ENCODE data around the gene BUD23.
"Not testable (repeated sequence)": the region's sequence is repeated elsewhere in the genome, so short reads cannot be mapped to it uniquely, and the experiment has no call there.

BUD23 gene

DNA sequence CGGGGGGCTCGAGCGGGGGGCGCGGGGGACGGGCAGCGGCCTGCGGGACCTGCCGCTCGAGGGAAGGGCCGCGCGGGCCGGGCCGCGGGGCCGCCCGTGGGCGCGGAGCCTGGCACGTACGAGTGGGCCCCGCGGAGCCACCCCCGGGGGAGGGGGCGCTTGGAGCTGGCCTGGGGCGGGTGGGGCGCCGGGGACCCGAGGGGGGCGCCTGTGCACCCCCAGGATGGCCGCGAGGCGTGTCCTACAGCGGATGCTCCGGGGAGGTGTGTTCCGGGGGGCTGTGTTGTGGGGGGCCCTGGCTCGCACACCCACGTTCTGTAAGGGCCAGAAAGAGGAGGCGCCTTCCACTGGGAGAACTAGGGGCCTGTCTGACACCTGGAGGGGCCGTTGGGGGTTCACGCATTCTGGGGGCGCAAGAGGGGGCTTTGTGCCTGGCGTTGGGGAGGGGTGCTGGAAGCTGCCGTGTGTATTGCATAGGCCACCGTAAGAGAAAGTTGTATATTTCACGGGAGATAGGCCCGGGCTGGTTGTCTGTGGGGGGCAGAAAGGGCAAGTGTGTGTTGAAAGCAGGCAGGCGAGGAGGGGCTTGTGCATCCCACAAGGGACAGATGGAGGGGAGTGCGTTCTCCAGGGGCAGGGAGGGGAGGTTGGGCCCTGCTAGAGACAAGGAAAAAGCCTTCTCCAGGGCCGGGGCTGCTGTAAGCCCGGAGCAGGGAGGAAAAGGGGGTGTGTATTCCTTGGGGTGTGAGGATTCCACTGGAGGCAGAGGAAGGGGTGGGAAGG, 15.1 kb upstream of the BUD23 start:
- DNase-seq (ENCODE audit: low read depth in 2 of 2, low spot score in 1 of 2), result no peak

DNA sequence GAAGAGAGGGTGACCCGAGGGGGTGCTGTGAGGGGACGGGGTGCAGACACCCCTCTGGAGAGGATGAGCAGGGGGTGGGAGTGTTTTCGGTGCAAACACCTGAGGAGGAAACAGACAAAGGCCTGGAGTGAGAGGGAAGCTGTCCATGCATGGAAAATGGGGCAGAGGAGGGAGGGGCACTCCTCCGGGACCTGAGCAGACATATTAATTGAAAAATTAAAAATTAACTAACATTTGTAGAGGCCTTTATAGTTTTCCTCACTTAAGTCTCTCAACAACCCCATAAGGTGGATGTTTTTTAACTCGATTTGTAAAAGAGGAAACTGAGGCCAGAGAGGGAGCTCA, 14.5 kb upstream of the BUD23 start:
- no peak for DNase-seq (ENCODE audit: low read depth in 2 of 2, low spot score in 1 of 2)

DNA sequence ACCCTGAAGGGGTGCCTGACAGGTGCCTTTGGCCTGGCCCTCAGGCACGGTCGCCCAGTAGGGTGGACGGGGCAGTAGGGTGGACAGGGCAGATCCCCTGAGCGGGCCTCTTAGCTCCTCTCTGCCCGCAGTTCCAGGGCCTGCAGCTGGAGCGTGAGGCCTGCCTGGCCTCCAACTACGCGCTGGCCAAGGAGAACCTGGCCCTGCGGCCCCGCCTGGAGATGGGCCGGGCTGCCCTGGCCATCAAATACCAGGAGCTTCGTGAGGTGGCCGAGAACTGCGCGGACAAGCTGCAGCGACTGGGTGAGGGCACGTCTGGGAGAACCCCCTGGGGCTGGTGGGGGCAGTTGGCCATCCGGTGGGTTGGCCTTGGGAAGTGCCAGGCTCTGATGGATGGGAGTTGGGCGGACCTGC, 14.1 kb upstream of the BUD23 start:
- DNase-seq (ENCODE audit: low read depth in 2 of 2, low spot score in 1 of 2), result no peak

DNA sequence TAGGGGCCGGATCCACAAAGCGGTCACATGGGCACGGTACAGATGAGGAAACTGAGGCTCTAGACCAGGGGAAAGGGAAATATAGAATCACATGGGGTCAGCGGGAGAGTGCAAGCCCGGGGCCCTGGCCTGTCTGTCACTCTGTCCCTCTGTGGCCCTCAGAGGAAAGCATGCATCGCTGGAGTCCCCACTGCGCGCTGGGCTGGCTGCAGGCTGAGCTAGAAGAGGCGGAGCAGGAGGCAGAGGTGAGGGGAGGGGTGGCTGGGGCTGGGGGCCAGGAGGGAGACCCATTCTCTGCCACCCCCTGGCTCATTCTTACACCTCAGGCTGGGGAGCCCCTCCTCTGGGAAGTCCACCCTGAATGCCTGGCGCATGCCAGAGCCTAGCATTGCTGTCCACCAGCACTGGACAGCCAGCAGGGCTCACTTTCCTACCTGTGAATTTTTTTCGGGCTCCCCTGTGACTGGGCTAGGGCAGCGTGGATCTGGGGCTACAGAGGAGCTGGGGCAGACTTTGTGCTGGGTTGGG, 13.5 kb upstream of the BUD23 start:
- no peak for DNase-seq (ENCODE audit: low read depth in 2 of 2, low spot score in 1 of 2)

DNA sequence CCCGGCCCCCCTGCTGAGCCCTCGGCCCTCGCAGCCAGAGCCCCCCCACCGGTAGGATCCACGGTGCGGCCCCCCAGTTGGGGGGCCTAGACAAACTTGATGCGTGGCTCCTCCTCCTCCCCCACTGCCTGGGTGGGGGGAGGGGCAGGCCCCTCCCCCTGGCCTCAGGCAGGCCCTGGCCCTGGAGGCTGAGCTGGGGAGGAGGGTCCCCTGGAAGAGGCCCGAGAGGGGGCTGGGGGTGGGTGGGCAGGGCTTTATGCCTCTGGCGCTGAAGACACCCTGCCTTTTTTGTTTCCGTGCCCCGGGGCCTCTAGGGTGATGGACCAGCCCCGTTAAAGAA, 12.1 kb upstream of the BUD23 start:
- DNase-seq (ENCODE audit: low read depth in 2 of 2, low spot score in 1 of 2), result no peak

DNA sequence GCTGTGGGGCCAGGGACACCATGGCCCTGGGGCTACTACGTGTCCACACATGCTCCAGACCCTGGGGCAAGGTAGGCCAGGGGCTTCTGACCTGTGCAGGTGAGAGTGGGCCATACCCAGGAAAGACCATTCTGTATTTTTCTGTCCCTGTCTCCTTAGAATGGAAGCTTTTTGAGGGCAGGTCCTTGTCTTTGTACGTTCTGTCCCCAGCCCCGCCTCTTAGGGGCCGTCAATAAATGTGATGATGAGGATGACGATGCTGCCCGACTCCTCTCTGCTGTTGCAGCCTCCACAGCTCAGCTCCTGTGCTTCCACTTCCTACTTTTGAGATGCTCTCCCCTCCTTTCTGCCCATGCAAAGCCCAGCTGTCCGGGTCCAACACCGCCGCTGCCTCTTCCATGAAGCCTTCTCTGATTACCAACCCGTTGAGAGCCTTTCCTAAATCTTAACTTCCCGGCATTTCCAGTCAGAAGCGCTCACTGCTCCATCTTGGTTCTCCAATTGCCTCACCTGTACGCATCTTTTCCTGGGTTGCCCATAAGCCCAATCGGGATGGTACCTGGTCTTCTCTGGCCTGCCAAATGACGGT, 11.4 kb upstream of the BUD23 start:
- no peak for DNase-seq (ENCODE audit: low read depth in 2 of 2, low spot score in 1 of 2)

DNA sequence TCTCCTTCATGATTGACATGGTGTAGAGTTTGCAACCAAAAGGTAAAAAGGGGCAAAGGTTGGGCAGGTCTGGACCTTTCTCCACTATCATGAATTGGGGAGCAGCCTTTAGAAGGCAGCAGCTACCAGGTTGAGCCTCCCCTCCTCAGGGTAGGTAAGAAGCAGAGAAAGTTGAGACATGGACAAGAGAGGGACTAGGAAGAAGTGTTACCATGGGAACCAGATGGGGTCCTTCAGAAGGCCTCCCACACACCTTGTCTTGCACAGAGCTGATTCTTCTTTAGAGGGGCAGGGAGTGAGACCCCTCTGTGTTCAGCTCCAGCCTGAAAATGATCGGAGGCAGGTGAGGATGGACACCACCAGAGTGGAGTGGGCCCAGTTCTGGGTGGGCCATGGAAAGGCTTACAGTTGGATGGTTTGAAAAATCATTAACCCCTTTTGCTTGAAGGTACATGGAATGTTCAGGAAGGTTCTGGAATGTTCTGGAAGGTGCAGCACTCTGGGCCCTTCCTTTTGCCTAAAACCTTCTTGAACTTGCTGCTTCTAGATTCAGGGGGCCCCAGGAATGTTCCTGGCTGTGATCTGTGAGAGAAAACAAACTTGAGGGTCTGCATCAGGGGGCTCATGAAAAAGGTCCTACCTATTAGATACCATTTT, 8.8 kb upstream of the BUD23 start:
- DNase-seq (ENCODE audit: low read depth in 2 of 2, low spot score in 1 of 2), result no peak

DNA sequence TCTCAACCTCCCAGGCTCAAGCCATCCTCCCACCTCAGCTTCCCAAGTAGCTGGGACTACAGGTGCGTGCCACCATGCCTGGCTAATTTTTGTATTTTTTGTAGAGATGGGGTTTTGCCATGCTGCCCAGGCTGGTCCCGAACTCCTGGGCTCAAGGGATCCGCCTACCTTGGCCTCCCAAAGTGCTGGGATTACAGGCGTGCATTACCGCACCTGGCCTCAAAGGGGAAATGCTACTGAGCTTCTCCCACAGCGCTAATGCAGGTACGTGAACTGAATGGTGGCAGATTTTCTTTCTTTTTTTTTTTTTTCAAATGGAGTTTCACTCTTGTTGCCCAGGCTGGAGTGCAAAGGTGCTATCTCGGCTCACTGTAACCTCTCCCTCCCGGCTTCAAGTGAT, 7.3 kb upstream of the BUD23 start:
- DNase-seq (ENCODE audit: low read depth in 2 of 2, low spot score in 1 of 2), result not testable (repeated sequence)

DNA sequence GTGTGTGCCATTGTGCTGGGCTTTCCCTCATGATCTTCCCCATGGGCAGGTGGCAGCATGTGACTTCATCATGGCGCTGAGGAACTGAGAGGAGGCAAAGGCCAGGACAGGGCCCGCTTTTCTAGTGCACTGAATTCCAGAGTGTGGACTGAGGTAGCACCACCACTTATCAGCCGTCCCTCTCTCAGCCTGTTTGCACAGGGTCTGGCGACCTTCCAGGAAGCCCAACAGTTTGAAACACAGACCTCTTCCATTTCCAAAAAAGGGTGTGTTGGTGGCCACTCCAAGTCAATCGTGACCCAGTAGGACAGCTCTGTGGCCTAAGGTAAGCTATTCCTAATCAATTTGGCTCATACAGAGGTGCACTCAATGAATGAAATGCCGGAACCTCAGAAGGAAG, 4.5 kb upstream of the BUD23 start:
- no peak for DNase-seq (ENCODE audit: low read depth in 2 of 2, low spot score in 1 of 2)

DNA sequence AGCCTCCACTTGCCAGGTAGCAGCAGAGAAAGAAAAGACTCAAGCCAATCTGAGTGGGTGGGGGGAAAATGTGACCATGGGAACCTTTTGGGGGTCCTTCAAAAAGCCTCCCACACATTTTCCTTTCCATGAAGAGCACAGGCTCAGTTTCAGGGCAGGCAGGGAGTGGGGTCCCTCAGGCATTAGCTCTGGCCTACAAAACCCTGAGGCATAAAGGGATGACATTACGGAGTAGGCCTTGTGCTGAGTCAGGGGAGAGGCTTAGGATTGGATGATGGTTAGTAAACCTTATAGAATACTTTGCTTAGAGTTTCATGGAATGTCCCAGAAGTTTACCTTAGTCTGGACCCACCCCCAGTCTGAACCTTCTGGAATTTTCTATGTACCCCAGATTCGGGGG, 3.7 kb upstream of the BUD23 start:
- DNase-seq (ENCODE audit: low read depth in 2 of 2, low spot score in 1 of 2), result no peak

DNA sequence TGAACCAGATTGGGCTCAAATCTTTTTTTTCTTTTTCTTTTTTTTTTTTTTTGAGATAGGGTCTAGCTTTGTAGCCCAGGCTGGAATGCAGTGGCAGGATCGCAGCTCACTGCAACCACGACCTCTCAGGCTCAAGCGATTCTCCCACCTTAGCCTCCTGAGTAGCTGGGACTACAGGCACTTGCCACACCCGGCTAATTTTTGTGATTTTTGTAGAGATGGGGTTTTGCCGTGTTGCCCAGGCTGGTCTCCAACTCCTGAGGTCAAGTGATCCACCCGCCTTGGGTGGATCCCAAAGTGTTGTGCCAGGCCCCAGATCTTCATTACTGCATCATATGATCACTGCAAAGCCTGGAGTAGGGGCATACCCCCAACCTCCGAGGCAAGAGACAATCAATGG, 2.9 kb upstream of the BUD23 start:
- no peak for DNase-seq (ENCODE audit: low read depth in 2 of 2, low spot score in 1 of 2)

DNA sequence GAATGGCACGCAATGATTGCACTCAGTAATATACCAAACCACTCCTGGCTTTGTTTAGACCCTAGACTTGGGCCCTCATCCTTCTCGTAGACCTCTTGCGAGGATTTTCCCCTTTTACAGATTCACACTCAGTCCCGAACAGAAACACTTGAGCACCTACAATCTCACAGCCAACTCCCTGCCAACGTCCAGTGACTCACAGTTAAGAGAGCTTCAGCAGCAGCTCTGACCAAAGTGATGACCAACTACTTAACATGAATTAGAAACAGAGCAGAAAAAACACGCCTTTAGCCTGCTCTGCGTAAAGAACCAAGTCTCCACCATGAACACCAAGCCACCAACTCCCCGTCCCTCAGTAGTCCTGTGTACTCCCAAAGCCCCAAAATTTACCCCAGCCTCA, 2.4 kb upstream of the BUD23 start:
- no peak for DNase-seq (ENCODE audit: low read depth in 2 of 2, low spot score in 1 of 2)

DNA sequence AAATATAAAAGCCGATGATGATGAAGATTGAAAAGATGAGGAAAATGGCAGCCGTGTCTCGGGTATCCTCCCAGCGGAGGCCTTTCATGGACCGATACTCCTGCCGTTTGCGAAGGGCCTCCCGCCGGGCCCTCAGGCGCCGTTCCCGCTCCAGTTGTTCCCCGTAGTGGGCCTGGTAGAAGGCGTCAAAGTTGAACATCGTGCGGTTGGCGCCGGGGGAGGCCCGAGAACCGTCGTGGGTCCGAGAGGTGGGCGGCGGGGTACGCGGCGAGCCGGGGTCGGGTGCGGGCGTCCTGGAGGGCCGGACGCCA, 697 bp upstream of the BUD23 start:
- no peak for DNase-seq (ENCODE audit: low read depth in 2 of 2, low spot score in 1 of 2)

DNA sequence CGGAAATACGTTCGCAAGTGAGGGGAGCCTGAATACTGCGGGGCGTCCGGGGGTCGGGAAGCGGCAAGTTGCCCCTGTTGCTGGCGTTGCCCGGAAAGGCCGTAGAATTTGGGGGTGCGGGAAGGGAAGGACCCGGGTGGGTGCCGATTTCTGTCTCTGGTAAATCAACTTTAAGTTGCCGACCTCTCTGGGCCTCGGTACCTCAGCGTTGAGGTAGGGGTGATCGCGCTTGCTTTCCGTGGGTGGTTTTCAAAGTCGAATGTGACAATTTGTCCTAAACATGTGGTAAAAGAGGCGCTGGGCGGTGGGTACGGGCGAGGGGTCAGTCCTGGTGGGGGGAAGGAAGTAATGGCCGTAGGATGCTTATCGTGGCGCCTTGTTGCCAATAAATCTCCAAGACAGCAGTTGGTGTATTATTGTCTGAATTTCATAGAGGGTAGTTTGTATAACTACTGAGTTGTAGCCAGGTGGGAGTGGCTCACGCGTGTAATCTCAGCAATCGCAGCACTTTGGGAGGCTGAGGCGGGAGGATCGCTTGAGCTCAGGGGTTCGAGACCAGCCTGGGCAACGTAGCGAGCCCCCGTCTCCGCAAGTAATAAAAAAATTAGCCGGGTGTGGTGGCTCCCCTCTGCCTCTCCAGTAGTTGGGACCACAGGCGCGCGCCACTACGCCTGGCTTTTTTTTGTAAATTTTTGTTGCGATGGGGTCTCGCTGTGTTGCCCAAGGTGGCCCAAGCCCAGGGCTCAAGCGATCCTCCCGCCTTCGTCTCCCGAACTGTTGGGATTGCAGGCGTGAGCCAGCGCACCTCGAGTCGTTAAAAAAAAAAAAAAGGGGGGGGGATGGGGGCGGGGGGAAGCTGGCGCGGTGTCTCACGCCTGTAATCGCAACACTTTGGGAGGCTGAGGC, 644 bp downstream of the BUD23 start:
- DNase-seq (ENCODE audit: low read depth in 2 of 2, low spot score in 1 of 2), result no peak

DNA sequence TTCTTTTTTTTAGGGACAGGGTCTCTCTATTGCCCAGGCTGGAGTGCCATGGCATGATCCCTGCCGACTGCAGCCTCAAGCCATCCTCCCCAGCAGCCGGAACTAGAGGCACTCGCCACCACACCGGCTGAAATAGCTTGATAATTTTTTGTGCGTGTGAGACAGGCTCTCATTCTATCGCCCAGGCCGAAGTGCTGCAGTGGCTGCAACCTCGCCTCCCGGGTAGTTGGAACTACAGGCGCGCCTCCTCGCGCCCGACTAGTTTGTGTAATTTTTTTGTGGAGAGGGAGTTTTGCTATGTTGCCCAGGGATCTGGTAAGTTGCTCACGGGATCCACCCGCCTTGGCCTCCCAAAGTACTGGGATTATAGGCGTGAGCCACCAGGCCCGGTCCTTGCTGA, 1.9 kb downstream of the BUD23 start:
- DNase-seq (ENCODE audit: low read depth in 2 of 2, low spot score in 1 of 2), result no peak

DNA sequence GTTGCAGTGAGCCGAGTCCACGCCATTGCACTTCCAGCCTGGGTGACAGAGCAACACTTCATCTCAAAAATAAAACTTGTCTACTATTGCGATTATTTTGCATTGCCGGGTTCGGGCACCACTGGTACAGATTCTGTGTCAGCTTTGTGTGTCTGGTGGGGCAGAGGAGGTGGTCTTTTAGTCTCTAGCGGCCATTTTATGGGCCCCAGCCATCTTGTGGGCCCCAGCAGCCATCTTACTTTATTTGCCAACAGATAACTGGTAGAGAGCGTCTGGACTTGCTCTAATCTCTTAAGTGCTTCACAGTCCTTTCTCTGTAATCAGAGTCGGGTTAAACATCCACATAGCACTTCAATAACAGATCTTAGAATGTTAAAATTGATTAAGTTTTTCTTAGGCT, 4.9 kb downstream of the BUD23 start:
- no peak for DNase-seq (ENCODE audit: low read depth in 2 of 2, low spot score in 1 of 2)

DNA sequence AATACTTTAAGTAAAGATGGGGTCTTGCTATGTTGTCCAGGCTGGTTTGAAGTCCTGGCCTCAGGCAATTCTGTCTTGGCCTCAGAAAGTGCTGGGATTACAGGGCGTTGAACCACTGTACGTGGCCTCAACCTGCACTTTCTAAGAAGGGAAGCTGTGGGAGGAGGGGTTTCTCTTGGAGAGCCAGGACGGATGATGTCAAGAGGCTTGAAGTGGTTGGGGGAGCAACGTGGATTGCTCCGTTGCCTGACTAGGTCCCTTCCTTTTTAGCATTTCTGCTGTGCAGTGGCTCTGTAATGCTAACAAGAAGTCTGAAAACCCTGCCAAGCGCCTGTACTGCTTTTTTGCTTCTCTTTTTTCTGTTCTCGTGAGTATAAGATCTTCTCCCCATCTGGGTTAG, 7.2 kb downstream of the BUD23 start:
- no peak for DNase-seq (ENCODE audit: low read depth in 2 of 2, low spot score in 1 of 2)

DNA sequence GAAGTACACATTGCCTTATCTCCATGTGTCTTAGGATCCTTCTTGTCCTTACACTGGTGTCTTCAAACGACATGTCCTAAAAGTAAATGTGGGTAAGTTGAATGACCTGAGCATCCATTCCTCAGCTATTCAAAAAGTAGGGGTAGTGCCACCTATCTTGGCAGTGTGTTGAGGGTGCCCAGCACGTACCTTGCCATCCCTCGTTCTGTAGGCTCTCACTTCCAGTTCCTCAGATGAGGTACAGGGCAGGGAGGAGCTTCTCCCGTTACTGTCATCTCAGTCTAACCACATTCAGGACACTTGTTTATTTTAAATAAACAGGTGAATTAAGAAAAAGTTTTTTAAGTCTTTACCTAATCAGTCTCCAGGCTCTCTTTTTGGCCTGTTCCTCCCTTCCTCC, 13.0 kb downstream of the BUD23 start:
- DNase-seq (ENCODE audit: low read depth in 2 of 2, low spot score in 1 of 2), result no peak

DNA sequence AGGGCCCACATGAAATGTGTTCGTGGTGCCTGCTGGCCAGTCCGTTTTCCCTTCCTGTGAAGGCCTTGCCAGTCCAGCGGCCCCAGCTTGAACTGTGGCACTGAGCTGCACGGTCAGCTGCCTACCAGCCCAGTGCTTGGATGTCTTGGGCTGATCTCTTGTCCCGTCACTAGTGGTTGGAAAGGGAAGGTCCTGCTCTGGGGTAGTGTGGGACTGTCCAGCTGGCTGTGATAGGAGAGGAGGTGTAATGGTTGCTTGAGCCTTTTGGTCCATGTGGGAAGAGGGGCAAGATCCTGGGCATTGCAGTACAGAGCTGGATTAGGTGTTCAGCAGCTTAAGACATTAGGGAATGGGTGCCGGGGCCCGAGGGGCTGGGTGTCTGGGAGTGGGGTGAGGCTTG, 15.0 kb downstream of the BUD23 start:
- no peak for DNase-seq (ENCODE audit: low read depth in 2 of 2, low spot score in 1 of 2)

DNA sequence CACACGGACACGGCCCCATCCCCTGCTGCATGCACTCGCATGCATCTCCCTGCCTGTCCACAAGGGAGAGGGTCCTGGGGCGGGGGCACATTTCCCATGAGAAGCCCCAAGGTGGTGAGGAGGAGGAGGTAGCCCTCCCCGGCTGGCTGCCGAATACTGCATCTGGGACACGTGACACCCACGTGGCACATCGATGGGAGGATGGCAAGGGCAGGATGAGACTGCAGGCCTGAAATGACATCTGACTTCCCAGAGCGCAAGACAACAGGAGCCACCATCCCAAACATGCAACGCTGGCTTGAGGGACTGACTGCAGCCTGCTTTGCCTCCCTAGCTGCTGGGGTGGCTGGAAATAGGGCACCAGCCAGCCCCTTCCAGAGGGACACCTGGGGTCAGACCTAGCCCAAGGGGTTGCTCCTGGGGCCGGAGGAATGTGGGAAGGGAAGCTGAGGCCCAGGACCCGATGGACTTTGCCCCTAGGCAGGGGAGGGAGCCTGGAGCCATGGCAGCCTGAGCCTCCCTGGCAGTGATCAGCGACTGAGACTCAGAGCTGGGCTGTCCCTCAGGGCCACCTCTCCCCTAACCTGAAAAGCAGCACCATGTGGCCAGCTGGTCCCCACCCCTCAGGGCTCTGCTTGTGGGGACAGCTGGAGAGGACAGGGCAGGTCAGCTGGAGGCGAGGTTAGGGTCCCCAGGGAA, 16.1 kb downstream of the BUD23 start:
- DNase-seq (ENCODE audit: low read depth in 2 of 2, low spot score in 1 of 2), result no peak

DNA sequence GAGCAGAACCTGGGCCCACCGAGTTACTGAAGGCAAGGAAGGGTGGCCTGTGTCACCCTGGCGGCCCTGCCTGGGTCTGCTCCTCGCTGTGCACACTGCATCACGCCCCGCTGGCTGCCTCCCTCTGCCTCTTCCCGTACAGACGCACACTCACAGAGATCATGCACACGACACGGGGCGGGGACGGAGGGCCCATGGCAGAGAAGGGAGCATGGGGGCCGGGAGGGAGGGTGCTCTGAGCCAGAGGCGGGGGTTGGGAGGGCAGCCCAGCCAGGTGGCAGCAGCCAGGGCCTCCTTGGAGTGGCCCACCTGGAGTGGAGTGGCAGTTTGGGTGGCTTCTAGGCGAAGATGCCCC, 16.6 kb downstream of the BUD23 start:
- no peak for DNase-seq (ENCODE audit: low read depth in 2 of 2, low spot score in 1 of 2)

Measured in stimulated activated CD8-positive, alpha-beta memory T cell treated with anti-CD3 and anti-CD28 coated beads, Interleukin-4, amount 100 ng/mL, for 1 hour (primary cell).